GM12878 (cell line): Measurements from ENCODE around the gene SCGB1A1.

Experiments
- E2F4 ChIP-seq: IDR thresholded peaks from 2 replicates; pipeline ENCODE4 v1.6.1; 2012; ENCODE audit warnings: low read depth, low read length, improper control_type of control experiment
- MYC ChIP-seq: IDR thresholded peaks from 2 replicates; pipeline ENCODE4 v1.6.1; 2011; ENCODE audit warnings: mild to moderate bottlenecking, low read length, moderate library complexity, inconsistent platforms; ENCODE audit not compliant: insufficient read depth, insufficient replicate concordance, insufficient read length, severe bottlenecking
- TAF1 ChIP-seq: IDR thresholded peaks from 2 replicates; pipeline ENCODE4 v1.6.1; 2011; ENCODE audit warnings: mild to moderate bottlenecking, low read depth, low read length, borderline replicate concordance

DNA sequence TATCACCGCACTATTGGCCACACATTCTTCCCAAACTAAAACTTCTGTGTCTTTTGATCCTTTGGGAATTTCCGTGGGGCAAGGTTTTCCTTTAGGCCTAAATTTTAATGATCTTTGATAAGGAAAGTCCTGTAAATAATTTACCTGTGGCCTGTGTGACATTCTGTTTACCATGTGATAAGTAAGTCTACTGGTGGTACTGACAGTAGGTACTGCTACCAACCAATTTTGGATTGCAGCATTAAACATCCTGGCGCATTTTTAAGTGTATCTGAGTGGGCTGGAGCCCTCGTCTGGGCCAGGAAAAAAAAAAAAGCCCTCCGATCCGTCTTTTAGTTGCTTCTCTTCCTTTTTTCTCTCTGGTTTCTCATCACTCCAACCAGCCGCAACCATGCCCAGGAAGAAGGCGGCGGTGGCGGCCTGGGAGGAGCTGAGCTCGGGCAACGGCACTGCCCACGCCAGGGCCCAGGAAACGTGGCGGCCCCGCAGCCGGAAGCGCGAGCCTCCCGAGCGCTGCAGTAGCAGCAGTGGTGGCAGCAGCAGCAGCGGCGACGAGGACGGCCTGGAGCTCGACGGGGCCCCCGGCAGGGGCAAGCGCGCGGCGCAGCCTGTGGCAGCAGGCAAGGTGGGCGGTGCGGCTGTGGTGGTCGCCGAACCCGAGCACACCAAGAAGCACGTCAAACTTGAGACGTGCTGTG, 47.9 kb upstream of the SCGB1A1 start:
- no peak for TF ChIP-seq TAF1
- TF ChIP-seq E2F4, result no peak
- TF ChIP-seq MYC, result no peak
